ENCODE data around the gene DYSF.
"Not testable (repeated sequence)": the region's sequence is repeated elsewhere in the genome, so short reads cannot be mapped to it uniquely, and the experiment has no call there.

DYSF gene

GRCh38 chr2:71468279-71469015 lies 15.1 kb downstream of the DYSF start:
- no peak overlapping the region for H3K27ac ChIP-seq
- H3K4me3 ChIP-seq = no peak overlapping the region

GRCh38 chr2:71469403-71470398 lies 16.3 kb downstream of the DYSF start:
- no peak overlapping the region for H3K27ac ChIP-seq
- no peak overlapping the region for H3K4me3 ChIP-seq

- no peak overlapping the region for H3K4me3 ChIP-seq
- no peak overlapping the region for H3K27ac ChIP-seq
Observed at GRCh38 chr2:71471276-71471675, 17.9 kb downstream of the DYSF start.

DNA sequence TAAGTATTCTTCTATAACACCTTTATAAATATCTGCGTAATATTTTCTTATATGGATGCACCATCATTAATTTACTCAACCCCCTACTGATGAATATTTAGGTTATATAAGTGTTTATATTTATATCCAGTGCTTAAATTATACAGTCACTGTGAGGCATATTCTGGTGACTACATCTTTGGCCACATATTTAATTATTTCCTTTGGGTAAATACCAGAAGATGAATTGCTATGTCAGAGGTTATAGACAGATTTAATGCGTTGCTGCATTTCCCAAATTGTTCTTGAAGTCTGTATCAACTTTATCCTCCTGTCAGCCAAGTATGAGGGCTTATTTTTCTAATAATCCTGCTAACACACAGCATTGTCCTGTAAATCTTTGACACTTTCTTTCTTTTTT lies 18.7 kb downstream of the DYSF start:
- H3K27ac ChIP-seq = no peak overlapping the region
- H3K4me3 ChIP-seq = no peak overlapping the region

DNA sequence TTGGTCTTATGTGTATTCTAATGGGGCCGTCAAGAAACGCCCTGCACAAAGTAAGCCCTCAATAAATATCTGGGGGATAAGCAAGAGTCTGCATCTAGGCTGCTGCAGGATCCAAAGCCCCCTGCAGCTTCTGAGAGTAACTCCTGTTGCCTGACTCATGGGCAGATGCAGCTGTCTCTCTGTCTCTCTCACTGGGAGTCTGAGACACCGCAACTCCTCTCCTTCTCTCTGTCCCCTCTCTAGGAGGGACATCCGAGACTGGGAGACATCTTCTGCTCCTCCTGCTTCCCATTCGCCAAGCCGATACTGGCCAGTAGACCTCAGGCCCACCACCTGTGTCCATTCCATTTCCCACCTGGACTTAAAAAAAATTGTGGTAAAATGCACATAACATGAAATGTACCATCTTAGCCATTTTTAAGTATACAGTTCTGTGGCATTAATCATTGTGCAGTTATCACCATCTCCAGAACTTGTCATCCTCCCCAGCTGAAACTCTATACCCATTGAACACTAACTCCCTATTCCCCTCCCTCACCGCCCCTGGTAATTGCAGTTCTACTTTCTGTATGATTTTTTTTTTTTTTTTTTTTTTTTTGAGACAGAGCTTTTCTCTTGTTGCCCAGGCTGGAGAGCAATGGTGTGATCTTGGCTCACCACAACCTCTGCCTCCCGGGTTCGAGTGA lies 20.1 kb downstream of the DYSF start:
- Histone ChIP-seq H3K27ac (peak overlapping the region in 3 of 21 experiments; percentile 8 to 75 (median 71)), H3K4me3 (no peak overlapping the region)

DNA sequence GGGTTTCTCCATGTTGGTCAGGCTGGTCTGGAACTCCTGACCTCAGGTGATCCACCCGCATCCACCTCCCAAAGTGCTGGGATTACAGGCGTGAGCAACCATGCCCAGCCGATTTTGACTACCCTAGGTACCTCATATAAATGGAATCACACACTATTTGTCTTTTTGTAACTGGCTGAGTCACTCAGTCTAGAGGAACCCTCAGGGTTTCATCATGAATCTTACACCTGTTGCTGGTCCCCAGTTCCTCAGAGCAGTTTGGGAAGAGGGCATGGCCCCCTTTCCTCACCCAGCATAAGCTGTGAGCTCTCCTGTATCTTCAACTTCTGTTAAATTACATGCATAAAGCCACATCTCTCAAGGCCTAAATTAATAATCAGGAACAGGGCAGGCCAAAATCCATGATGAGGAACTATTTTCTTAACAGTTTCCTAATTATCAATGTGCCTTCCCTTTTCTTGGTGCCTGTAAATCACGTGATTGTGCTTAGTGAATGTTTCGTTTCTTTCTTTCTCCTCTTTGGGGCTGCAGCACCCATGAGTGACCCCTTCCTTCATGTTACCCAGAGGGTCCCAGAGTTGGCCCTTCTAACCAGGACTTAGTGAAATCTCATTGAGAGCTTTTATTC lies 20.9 kb downstream of the DYSF start:
- Histone ChIP-seq H3K27ac (peak overlapping the region in 11 of 21 experiments; percentile 1 to 76 (median 29)), H3K4me3 (no peak overlapping the region)

GRCh38 chr2:71474744-71475397 lies 21.5 kb downstream of the DYSF start:
- Histone ChIP-seq H3K27ac (peak overlapping the region in 11 of 21 experiments; percentile 1 to 76 (median 32)), H3K4me3 (no peak overlapping the region)

GRCh38 chr2:71476495-71476894 lies 23.1 kb downstream of the DYSF start:
- H3K27ac ChIP-seq = no peak overlapping the region

GRCh38 chr2:71477231-71477691 lies 23.9 kb downstream of the DYSF start:
- Histone ChIP-seq H3K4me3 (no peak overlapping the region), H3K27ac (no peak overlapping the region)

More at GRCh38 chr2:71476495-71476894, 23.1 kb downstream of the DYSF start:
- no peak overlapping the region for H3K4me3 ChIP-seq

DNA sequence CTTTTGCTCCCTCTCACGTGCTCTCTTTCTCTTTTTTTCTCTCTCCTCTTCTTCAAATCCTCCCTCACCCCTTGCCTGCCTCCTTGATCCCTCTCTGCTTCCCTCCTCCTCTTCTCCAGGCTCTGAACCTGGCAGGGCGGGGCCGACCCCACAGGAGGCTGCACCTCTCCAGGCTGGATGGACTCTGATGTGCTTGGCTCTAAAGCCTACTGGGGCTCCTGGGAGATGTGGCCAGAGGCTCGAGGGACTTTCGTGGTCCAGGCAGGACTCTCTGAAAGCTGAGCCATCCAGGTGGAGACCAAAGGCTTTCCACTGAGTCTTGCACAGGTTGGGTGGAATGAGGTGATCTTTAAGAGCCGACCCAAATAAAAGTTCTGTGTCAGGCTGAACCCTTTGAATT lies 25.4 kb downstream of the DYSF start:
- no peak overlapping the region for H3K27ac ChIP-seq

DNA sequence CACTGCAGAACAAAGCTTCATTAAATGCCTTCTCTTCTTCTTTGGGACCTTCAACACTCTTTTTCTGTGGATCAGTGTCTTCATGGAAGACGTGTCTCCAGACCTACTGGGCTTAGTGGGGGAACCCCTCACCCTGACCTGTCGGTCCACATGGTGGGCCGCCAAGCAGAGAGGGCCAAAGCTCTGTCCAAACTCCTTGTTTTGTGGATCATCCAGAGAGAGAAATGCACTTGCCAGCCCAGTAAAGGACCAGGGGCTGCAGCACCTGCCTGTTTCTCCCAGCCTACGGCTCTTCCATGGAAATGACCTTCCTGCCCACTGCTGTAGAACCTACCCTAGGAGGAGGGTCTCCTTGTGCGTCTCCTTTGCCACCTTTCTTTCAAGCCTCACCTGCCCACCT lies 25.9 kb downstream of the DYSF start:
- no peak overlapping the region for H3K27ac ChIP-seq
- no peak overlapping the region for H3K4me3 ChIP-seq

More for the DNA sequence above, 25.4 kb downstream of the DYSF start:
- no peak overlapping the region for H3K4me3 ChIP-seq

DNA sequence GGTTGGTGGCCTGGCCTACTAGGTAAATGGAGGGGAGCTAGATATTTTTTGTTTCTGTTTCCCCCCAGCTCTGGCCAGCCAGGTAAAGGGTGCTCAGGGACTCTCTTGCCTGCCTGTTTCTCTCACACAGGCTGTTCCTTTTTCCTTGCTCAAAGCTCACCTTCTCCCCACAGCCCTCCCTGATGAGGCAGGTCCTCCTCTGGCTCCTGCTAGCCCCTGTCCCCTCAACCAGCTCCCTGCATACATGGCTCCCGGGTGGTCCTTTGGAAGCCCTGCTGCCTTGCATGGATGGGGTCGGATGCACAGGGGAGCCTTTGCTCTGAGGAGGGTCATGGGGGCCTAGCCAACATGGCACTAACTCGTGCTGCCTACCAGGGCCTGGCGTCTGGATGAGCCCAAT lies 27.8 kb downstream of the DYSF start:
- H3K27ac ChIP-seq = no peak overlapping the region
- H3K4me3 ChIP-seq = no peak overlapping the region

GRCh38 chr2:71482055-71482454 lies 28.7 kb downstream of the DYSF start:
- Histone ChIP-seq H3K27ac (no peak overlapping the region), H3K4me3 (no peak overlapping the region)

GRCh38 chr2:71483246-71483645 lies 29.9 kb downstream of the DYSF start:
- Histone ChIP-seq H3K4me3 (no peak overlapping the region), H3K27ac (no peak overlapping the region)

GRCh38 chr2:71484354-71484753 lies 31.0 kb downstream of the DYSF start:
- Histone ChIP-seq H3K27ac (no peak overlapping the region), H3K4me3 (no peak overlapping the region)

DNA sequence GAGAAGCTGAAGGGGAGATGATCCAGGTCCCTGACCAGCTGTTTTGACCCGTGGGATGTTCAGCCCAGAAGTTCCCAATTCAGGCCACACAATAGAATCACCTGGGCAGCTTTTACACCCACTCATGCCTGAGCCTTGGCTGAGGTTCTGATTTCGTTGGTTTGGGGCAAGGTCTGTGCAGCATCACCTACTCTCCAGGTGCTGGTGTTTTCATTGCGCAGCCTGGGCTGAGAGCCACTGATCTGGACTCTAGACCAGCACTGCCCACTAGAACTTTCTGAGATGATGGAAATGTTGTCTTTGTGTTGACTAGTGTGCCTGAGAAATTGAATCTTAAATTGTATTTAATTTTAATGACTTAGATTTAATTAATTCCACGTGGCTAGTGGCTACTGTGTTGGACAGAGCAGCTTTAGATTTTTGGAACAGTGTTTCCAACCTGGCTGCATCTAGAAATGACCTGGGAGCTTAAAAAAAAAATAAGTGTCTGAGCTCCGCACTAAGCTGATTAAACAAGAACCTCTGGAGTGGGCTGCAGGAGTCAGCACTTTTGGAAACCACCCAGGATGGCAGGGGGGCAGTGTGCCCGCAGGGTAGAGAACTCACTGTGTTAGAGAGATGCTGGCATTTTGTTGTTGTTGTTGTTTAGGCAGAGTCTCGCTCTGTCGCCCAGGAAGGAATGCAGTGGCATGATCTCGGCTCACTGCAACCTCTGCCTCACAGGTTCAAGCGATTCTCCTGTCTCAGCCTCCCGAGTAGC lies 33.7 kb downstream of the DYSF start:
- no peak overlapping the region for H3K27ac ChIP-seq

GRCh38 chr2:71491551-71491950 lies 38.2 kb downstream of the DYSF start:
- H3K27ac ChIP-seq, H3K4me3 ChIP-seq: not testable (repeated sequence)

More for the DNA sequence above, 33.7 kb downstream of the DYSF start:
- no peak overlapping the region for H3K4me3 ChIP-seq

- no peak overlapping the region for H3K27ac ChIP-seq
Observed at GRCh38 chr2:71492112-71492511, 38.8 kb downstream of the DYSF start.

More at GRCh38 chr2:71492112-71492511, 38.8 kb downstream of the DYSF start:
- no peak overlapping the region for H3K4me3 ChIP-seq
